ENCODE data around the gene SHOC1. TPM values are rescaled to one million over a fixed set of nuclear protein-coding genes. Genes with fewer than 3 reads are reported as not detected.
"Not testable (repeated sequence)": the region's sequence is repeated elsewhere in the genome, so short reads cannot be mapped to it uniquely, and the experiment has no call there.

Gene SHOC1
- total RNA-seq, 2 donors from 2014 or later = not detected

GRCh38 chr9:111810908-111811307 is 16.2 kb upstream of the SHOC1 start:
- Histone ChIP-seq H3K27ac (no peak overlapping the region), H3K9me3 (no peaks in the 10 kb centered on the region), H3K36me3 (no peaks in the 10 kb centered on the region), H3K4me3 (no peak overlapping the region), H3K27me3 (no peaks in the 10 kb centered on the region), H3K4me1 (no peaks in the 10 kb centered on the region)
- no peak for TF ChIP-seq CTCF (IDR thresholded peaks at IDR 0.05)
- no peak for DNase-seq (ENCODE audit: low spot score)

GRCh38 chr9:111810415-111810814 is 15.7 kb upstream of the SHOC1 start:
- not testable (repeated sequence) for H3K36me3 ChIP-seq; H3K27ac ChIP-seq; H3K9me3 ChIP-seq; H3K27me3 ChIP-seq; H3K4me3 ChIP-seq; DNase-seq (ENCODE audit: low spot score); H3K4me1 ChIP-seq

DNA sequence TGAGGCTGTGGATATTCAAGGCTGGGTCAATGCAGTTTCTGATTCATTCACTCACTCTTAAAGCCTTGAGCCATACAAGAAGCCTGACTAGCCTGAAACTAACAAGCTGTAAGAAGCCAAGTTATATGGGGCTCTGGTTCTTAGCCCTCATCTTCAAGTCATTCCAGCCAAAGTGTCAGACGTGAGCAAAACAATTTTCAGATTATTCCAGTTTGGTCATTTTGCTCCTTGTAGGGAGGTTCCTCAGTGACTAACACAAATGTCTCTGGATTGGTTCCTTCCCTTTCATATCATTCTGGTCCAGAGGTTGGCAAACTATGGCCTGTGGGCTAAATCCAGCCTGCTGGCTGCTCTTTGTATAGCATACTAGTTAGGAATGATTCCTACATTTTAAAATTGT is 12.5 kb upstream of the SHOC1 start:
- Histone ChIP-seq H3K4me3 (no peak overlapping the region), H3K9me3 (no peaks in the 10 kb centered on the region), H3K27me3 (no peaks in the 10 kb centered on the region), H3K27ac (no peak overlapping the region), H3K36me3 (no peaks in the 10 kb centered on the region), H3K4me1 (no peaks in the 10 kb centered on the region)
- no peak for DNase-seq (ENCODE audit: low spot score)
- no peak for TF ChIP-seq CTCF (IDR thresholded peaks at IDR 0.05)

DNA sequence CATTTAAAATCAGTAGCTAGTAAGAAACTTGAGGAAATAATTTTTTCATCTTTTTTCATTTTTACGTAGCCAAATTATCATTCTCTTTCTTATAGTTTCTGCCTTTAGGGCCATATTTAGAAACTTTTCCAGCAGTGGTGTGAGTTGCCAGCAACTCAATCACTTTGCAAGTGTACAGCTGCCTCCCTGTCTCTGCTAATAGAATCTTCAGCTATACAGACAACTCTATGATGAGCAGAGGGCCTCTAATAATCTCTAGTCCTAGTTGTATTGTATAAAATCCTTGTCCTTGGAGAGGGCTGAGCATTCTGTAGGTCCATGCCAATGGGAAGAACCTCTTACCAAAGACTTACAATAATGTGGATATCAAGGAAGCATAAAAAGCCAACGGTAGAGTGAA is 11.5 kb upstream of the SHOC1 start:
- TF ChIP-seq CTCF (IDR thresholded peaks at IDR 0.05) = no peak

DNA sequence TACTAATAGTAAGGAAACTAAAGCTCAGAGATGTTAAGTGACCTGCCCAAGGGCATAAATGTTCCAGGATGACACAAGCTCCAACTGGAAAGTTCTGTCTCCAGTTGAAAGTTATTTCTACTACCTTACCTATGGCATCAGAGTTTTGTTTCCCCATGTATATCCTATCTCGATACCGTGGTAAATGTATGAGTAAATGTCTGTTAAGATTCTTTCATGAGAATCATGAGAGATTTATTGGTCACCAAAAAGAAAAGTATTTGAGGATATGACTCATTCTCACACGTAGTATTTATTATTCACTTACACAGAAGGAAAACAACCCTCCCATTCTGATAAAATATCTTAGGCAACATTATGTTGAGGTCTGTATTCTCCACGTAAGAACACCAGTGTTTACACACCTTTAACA is 11.1 kb upstream of the SHOC1 start:
- H3K4me3 ChIP-seq = no peak overlapping the region
- H3K27me3 ChIP-seq = no peaks in the 10 kb centered on the region
- no peaks in the 10 kb centered on the region for H3K9me3 ChIP-seq
- no peaks in the 10 kb centered on the region for H3K36me3 ChIP-seq
- TF ChIP-seq CTCF (IDR thresholded peaks at IDR 0.05) = no peak
- H3K4me1 ChIP-seq = no peaks in the 10 kb centered on the region
- H3K27ac ChIP-seq = no peak overlapping the region
- no peak for DNase-seq (ENCODE audit: low spot score)

More for the DNA sequence above, 11.5 kb upstream of the SHOC1 start:
- Histone ChIP-seq H3K27ac (no peak overlapping the region), H3K27me3 (no peaks in the 10 kb centered on the region), H3K36me3 (no peaks in the 10 kb centered on the region), H3K9me3 (no peaks in the 10 kb centered on the region), H3K4me3 (no peak overlapping the region), H3K4me1 (no peaks in the 10 kb centered on the region)
- no peak for DNase-seq (ENCODE audit: low spot score)

- H3K27ac ChIP-seq = no peak overlapping the region
- no peak for TF ChIP-seq CTCF (IDR thresholded peaks at IDR 0.05)
- no peak for DNase-seq (ENCODE audit: low spot score)
- H3K4me3 ChIP-seq = no peak overlapping the region
- no peaks in the 10 kb centered on the region for H3K27me3 ChIP-seq
- H3K36me3 ChIP-seq = no peaks in the 10 kb centered on the region
- H3K9me3 ChIP-seq = no peaks in the 10 kb centered on the region
- H3K4me1 ChIP-seq = no peaks in the 10 kb centered on the region
These were observed 10.5 kb upstream of the SHOC1 start for GRCh38 chr9:111805262-111805661.

Data from right atrium auricular region (tissue), 2 donors.